Stomach (tissue), 9 donors: Measurements from ENCODE around the gene PPP1R16B. TPM values are rescaled to one million over a fixed set of nuclear protein-coding genes. Genes with fewer than 3 reads are reported as not detected.

Experiments
- DNase-seq, 2 donors: peaks; one replicate each; pipeline versions ENCODE4 v3.0.0 to v3.0.0-alpha.2; 2013 to 2019
- H3K27ac ChIP-seq, 5 donors: fragments of 200-600 bp in 4 of 5; sonication (generic) in 4 of 5; one replicate each; pipeline ENCODE4 v1.5.1; 2013 to 2019; ENCODE audit warnings: mild to moderate bottlenecking in 1 of 5, moderate library complexity in 1 of 5
- H3K27me3 ChIP-seq, 3 donors: fragments of 200-600 bp; sonication (generic); one replicate each; pipeline ENCODE4 v1.5.1; 2017 to 2019; ENCODE audit warnings: mixed run types in 1 of 3
- H3K36me3 ChIP-seq, 4 donors: fragments of 200-600 bp; sonication (generic); 1 replicate in 3 of 4; 2 replicates in 1 of 4; pipeline ENCODE4 v1.5.1; 2016 to 2019
- H3K4me1 ChIP-seq, 4 donors: fragments of 200-600 bp; sonication (generic); one replicate each; pipeline ENCODE4 v1.5.1; 2016 to 2019
- H3K4me3 ChIP-seq, 4 donors: fragments of 200-600 bp; sonication (generic) in 3 of 4; one replicate each; pipeline ENCODE4 v1.5.1; 2016 to 2019; ENCODE audit warnings: mild to moderate bottlenecking in 1 of 4
- H3K9me3 ChIP-seq, 4 donors: fragments of 200-600 bp; sonication (generic); one replicate each; pipeline ENCODE4 v1.5.1; 2016 to 2019
- CTCF ChIP-seq, 7 experiments: fragments of 450-650 bp in 4 of 7; fragments of 200-600 bp in 3 of 7; sonication (generic) in 3 of 7; IDR thresholded peaks; one replicate each; pipeline ENCODE4 v1.5.1; 2016 to 2019; ENCODE audit warnings: antibody characterized with exemption in 7 of 7, control low read depth in 2 of 7, mild to moderate bottlenecking in 1 of 7
- EP300 ChIP-seq: sonication (generic); formaldehyde crosslinking; IDR thresholded peaks from one replicate; pipeline ENCODE4 v1.6.1; 2017; ENCODE audit warnings: antibody characterized with exemption
- POLR2A ChIP-seq, 4 donors: fragments of 450-650 bp; IDR thresholded peaks; one replicate each; pipeline ENCODE4 v1.6.1; 2016; ENCODE audit warnings: antibody characterized with exemption in 4 of 4, control low read depth in 2 of 4, mild to moderate bottlenecking in 1 of 4, moderate library complexity in 1 of 4
- POLR2AphosphoS5 ChIP-seq, 3 donors: sonication (generic); formaldehyde crosslinking; IDR thresholded peaks; one replicate each; pipeline ENCODE4 v1.6.1; 2016; ENCODE audit warnings: antibody characterized with exemption in 3 of 3
- WGBS, 5 donors: extraction: QIAGEN DNeasy Blood & Tissue Kit in 3 of 5; methylation state at CpG; one replicate each; pipeline versions ENCODE4 v1.1.5 to v1.1.7; 2013 to 2018; 5-methylcytosine and 5-hydroxymethylcytosine counted together
- intact Hi-C: fragments of 100-400 bp; cut with DNase I; formaldehyde crosslinking; loops from one replicate; pipeline ENCODE4 v1.15.1; 2023; ENCODE audit warnings: low total_unique reads
- polyA plus RNA-seq, 3 donors: library from polyadenylated mRNA; stranded (reverse); fragments of 200-250 nt; gene quantifications; one replicate each; pipeline ENCODE4 v1.2.3, GENCODE V29; 2013
- total RNA-seq, 5 donors: library from RNA; depleted of rRNA; stranded (reverse); fragments of >200 nt; gene quantifications; one replicate each; pipeline versions ENCODE4 v1.1.0 to v1.2.3, GENCODE V29; 2014 to 2016
- donor health status: healthy with polysubstance abuse.
- donor health status: Bipolar disorder and iron deficiency.
- donor health status: healthy.

Gene PPP1R16B
- total and polyA plus RNA-seq, 8 donors: 1.2 to 18.7 (median 6.2) TPM

DNA sequence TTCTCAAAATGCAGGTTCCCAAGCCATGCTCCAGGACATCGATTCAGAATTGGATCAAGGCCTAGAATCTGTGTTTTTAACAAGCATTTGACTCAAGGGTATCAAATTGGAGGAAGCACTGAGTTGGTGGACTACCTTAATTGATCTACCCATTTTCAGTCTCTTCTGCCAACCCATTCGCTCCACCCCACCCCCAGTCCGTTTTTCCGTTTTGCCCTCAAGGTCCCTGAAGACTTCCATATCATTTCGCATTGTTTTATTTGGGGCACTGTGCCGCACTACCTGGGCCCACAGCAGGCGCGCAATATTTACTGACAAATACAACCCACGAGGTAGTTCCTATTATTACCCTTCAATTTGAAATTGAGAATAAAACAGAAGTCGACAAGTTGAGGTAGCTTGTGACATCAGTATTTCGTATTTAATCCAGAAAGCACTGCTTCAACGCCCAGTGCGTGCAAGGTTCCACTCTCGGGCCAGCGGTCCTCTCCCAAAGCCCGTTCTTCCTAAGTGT lies 156.1 kb downstream of the PPP1R16B start:
- H3K27me3 ChIP-seq: no peaks in the 10 kb centered on the region
- H3K9me3 ChIP-seq: no peaks in the 10 kb centered on the region
- peaks cover 10 to 36% (median 21%) of the 10 kb centered on the region in 4 donors for H3K4me1 ChIP-seq
- DNase-seq: no peak
- intact Hi-C loops: no loop called here
- H3K27ac ChIP-seq: peak overlapping the region; percentile 85 to 97 (median 92)
- WGBS, 5 donors: 8 to 10% (median 8%) methylated on average over 16 of the region's 16 CpGs
- peaks cover 0 to 10% (median 0%) of the 10 kb centered on the region in 4 donors for H3K36me3 ChIP-seq
- peak overlapping the region; percentile 77 to 95 (median 92) for H3K4me3 ChIP-seq
- TF ChIP-seq EP300 (no peak), POLR2A (IDR thresholded peaks at IDR 0.05) (no peak), CTCF (IDR thresholded peaks at IDR 0.05) (no peak), POLR2AphosphoS5 (IDR thresholded peaks at IDR 0.05) (no peak)

DNA sequence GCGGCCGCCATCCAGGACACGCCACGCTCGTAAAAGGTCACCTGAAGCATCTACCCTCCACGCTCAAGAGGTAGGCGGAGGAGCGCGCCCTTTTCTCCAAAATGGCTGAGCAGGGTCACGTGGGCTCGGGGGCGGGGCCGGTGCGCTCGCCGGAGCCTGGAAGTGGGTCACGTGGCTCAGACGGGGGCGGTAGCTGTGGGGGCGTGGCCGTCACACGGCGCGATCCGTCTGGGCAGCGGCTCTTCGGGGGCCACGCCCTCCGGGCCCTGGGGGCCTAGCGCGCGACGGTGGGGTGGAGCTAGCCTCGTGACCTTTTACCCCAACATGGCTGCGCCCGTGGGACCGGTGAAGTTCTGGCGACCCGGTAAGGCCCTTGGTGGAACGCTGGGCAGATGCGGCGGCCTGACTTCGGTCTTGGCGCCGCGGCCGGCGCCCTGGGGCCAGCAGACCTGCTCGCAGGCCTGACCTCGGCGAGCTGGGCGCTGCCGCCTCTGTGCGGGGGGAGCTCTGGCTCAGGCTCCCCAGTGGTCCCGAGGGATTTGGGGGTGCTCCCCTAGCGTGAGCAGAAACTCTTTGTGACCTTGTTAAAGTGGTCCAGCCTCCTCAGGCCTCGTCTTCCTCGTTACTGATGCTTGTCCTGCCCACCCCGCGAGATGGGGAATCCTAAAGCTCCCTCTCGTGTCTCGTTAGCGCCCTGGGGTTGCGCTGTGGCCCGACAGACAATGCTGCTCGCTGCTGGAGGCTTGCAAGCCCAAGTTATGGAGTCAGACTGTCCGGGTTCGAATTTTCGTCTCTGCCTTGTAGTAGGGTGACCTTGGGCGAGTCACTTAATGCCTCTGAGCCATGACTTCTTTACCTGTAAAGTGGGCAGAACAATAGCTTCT lies 156.8 kb downstream of the PPP1R16B start, which contains the start of gene DHX35:
Gene DHX35 (plus strand): TSS at position 301 of the 884 bp plus-strand sequence. CDS start 24 bp downstream, at position 325.
- Histone ChIP-seq H3K9me3 (no peaks in the 10 kb centered on the region), H3K36me3 (peaks cover 0 to 10% (median 0%) of the 10 kb centered on the region in 4 donors), H3K27me3 (no peaks in the 10 kb centered on the region), H3K4me1 (peaks cover 10 to 36% (median 24%) of the 10 kb centered on the region in 4 donors), H3K4me3 (peak within 1 kb of the TSS; percentile 77 to 95 (median 92)), H3K27ac (peak within 1 kb of the TSS; percentile 85 to 97 (median 92))
- WGBS, 5 donors: 0 to 2% (median 0%) methylated on average over 39 to 70 of the region's 70 CpGs
- DNase-seq: peak; percentile 98 to 100
- intact Hi-C loops: no loop called here
- TF ChIP-seq CTCF (IDR thresholded peaks at IDR 0.05) (peak in 1 of 7 experiments; percentile 13), EP300 (no peak), POLR2AphosphoS5 (IDR thresholded peaks at IDR 0.05) (peak; percentile 52 to 94 (median 86))

GRCh38 chr20:38962928-38963401 lies 157.5 kb downstream of the PPP1R16B start:
- no peak for DNase-seq
- peaks cover 0 to 14% (median 2%) of the 10 kb centered on the region in 4 donors for H3K36me3 ChIP-seq
- intact Hi-C loops: no loop called here
- H3K9me3 ChIP-seq: no peaks in the 10 kb centered on the region
- WGBS, 5 donors: 5 to 6% (median 5%) methylated on average over 5 of the region's 5 CpGs
- H3K27ac ChIP-seq: peak overlapping the region in 4 of 5 donors; percentile 85 to 97 (median 93)
- H3K4me3 ChIP-seq: peak overlapping the region; percentile 77 to 95 (median 92)
- H3K27me3 ChIP-seq: no peaks in the 10 kb centered on the region
- no peak for TF ChIP-seq POLR2A (IDR thresholded peaks at IDR 0.05)
- no peak for TF ChIP-seq EP300
- TF ChIP-seq POLR2AphosphoS5 (IDR thresholded peaks at IDR 0.05): no peak
- H3K4me1 ChIP-seq: peaks cover 10 to 36% (median 24%) of the 10 kb centered on the region in 4 donors

DNA sequence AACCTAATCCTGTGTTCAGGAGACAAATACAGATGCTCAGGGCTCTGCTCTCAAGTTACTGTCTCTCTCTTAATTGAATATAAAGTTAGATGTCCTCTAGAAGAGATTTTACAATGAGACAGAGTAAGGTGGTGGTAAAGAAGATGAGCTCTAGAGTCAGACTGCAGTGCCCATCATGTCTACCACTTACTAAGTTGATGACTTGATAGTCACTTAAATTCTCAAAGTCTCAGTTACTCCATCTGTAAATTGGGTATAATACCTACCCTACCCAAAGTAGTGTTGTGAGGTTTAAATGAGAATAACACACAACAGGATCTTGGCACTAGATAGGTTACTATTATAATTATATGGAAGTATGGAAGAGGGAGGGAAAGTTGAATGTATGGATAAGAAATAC lies 158.2 kb downstream of the PPP1R16B start:
- H3K27me3 ChIP-seq: no peaks in the 10 kb centered on the region
- no peaks in the 10 kb centered on the region for H3K9me3 ChIP-seq
- intact Hi-C loops: no loop called here
- H3K4me3 ChIP-seq: no peak overlapping the region
- H3K36me3 ChIP-seq: peaks cover 0 to 19% (median 4%) of the 10 kb centered on the region in 4 donors
- TF ChIP-seq CTCF (IDR thresholded peaks at IDR 0.05): no peak
- no peak for TF ChIP-seq EP300
- TF ChIP-seq POLR2AphosphoS5 (IDR thresholded peaks at IDR 0.05): no peak
- no peak for TF ChIP-seq POLR2A (IDR thresholded peaks at IDR 0.05)
- DNase-seq: no peak
- peaks cover 10 to 37% (median 24%) of the 10 kb centered on the region in 4 donors for H3K4me1 ChIP-seq
- no peak overlapping the region for H3K27ac ChIP-seq
